GM03348 (cell line): ENCODE results near the gene ALDH1A3.

ENCODE experiments used
- DNase-seq: peaks from one replicate; pipeline ENCODE4 v3.0.0; 2012; ENCODE audit warnings: low spot score

ALDH1A3 gene

DNA sequence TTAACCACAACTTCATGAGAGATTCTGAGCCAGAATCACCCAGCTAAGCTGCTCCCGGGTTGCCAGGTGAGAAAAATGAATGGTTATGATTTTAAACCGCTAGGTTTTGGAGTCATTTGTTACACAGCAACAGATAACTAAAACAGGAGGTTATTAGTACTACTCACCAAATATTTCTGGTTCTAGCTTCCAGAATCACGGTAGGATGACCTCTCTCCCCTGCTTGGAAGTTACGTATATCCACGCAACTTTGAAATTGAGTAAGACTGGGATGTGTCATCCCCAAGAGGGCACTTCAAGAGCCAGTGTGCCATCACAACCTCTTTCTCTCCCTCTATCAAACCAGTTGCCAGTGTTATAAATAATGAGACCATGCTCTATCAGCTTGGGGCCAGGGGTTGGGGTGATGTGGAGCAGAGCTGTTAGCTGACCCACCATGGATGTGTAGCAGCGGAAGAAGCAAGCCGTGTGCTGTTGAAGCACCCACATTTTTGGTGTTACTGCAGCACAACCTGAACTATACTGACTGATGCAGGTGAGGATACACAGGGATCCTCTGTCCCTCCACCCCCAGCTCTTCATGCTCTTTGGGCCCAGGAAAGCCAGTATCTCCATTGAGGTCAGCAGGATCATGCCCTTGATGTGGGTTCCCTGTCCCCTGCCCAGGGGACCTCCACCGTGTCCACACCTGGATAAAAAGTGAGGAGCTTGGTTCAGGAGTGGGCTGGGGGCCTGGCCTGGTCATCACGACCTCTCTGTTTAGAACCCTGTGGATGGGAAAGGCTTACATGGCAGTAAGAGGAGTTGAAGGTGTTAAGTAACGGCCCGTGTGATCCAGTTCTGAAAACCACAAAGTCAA, 19.4 kb upstream of the ALDH1A3 start:
- DNase-seq = no peak

DNA sequence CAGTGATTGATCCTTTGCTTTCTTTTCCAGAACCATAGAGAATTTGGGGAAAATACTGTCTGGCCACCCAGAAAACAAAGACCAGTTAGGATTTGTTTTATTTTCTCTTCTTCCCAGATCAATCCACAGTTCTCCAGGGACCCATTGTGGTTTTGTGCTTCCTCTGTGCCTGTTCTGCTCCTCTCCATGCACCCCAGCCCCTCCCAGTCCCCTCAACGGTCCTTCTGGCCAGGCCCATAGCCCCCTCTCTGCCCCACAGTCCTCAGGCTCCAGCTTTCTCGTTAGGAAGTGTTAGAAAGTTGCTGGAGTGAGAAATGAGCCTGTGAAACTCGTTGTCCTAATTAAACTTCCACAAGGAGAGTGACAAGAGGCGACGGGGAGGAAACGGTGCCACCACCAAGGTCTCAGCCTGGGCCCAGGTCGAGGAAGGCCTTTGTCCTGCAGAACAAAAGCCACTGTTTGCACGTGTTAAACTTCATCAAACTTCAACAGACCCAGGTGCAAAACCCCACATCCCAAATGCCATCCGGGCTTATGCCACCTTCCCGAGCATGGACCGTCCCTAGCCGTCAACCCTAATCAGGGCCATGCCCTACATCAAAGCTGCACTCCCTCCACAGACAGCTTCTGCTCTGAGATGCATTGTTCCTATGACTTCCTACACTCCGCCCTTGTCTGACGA, 18.7 kb upstream of the ALDH1A3 start:
- DNase-seq = no peak

DNA sequence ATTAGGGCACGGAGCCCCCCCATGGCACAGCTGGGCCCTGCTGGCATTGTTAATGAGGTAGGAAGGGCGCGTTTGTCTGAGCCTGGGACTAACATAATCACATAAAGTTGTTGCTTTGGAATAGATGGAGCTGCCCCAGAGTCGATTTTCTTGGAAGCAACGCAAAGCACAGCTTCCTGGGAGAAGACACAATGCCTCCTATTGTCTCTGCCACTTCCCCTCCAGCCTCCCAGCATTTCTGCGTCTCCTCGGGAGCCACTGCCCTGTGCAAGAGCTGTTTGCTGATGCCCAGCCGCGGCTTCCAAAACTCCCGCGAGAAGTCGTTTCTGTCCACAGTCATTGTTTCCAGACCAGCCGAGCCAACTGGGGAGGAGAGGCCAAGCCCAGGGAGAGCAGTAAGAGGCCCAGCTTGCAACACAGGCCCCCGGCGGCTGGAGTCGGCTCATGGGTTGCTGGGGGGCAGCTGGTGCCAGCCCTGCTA, 18.1 kb upstream of the ALDH1A3 start:
- no peak for DNase-seq

DNA sequence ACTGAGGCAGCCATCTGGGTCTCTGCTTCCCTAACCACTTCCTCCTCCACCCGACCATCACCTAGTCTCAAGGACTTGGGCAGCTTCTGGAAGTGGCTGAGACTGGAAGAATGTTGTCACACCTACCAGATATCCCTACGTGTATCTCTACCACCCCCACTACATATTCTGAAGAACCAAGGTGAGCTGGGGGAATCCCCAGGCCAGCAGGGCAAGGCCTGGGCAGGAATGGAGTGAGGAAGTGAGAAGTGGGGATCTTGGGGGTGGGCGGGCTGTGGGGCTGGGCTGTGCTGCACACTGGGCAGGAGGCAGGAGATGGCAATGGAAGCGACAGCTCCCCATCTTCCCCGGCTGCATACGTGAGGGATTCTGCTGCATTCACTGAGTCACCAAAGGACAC, 17.5 kb upstream of the ALDH1A3 start:
- no peak for DNase-seq

DNA sequence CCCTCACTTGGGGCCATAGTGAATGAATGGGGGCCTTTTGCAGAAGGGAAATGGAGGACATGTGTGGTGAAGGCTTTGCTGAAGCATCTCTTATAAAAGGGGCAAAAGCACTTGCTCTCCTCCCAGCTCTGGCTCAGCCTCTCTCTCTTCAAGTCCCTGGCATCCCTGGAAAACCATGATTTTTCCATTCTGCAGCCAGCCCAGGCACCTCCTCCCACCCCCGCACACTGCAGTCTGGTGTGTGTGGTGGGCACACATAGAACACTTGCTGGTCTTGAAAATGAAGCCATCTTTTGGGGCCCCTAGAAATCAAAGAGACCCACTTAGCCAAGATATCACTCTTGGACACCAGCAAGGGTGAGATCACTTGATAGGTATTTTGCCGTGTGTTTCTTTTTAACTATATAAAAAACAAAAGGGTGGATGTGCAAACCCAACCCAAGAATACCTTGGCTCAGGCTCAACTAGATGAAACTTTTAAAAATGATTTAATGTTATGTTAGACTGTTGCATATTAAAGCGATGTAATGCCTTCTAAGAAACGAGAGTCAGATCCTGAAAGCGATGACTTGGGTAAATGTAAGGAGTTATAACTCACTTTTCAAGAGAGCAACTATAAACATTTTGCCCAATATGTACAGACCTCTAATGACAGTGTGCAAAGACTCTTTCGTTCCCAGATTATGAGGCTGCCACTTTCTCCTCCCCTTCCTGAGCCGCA, 16.4 kb upstream of the ALDH1A3 start:
- DNase-seq = peak; percentile 34

DNA sequence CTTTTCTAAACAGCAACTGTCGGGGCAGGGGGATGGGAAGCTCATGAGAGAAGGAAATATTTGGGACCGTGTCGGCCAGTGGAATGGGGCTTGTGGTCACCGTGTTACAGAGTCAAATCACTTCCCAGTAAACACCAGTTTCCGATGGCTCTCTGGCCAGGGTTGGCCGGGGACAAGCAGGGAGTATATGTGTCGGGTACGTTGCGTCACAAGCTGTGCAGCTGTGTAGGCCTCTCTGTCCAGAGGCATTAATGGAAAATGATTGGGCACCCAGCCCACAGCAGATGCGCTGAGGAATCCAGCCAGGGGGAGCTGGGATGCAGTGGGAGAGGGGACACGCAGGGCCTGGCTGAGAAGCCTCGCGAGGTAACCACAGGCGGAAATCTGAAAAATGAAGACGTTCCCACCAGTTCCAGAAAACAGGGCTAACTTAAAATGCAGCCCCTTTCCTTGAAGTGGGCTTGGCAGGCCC, 15.8 kb upstream of the ALDH1A3 start:
- DNase-seq = peak; percentile 30

DNA sequence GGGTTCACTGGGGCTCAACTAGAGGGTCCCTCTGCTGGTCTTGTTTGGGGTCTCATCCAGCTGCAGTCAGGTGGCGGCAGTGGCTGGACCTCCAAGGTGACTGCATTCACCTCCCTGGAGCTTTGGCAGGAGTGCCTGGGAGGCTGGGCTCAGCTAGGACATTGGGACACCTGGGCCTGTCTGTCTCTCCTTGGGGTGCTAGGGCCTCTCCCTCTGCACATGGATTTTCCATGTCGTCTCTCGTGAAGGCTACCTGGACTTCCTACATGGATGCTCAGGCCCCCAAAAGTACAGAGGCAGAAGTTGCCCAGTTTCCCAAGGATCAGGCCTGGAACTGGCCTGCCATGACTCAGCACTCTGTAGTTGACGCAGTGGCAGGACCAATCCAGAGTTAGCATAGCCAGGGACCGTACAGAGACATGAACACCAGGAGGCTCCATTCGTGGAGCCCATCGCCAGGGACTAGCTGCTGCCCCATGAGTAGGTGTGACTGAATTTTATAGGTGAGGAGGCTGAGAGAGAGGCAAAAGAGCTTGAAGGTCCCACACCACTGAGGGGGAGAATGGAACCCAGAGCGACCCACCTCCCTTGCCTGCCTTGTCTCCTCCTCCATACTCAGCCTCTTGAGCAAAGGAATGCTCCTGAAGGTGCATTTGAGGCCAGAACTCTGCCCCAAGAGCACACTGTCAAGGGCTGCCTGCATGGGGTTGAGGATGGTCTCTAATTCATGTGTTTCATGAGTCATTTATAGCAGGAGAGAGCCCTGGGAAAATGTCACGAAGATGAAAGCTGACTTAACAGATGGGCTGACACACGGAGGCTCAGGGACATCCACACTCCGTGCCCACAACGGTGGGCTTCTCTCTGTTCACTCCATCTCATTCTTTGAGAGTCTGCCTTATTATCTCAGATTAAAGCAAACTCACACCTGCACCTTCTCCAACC, 13.0 kb upstream of the ALDH1A3 start:
- no peak for DNase-seq

DNA sequence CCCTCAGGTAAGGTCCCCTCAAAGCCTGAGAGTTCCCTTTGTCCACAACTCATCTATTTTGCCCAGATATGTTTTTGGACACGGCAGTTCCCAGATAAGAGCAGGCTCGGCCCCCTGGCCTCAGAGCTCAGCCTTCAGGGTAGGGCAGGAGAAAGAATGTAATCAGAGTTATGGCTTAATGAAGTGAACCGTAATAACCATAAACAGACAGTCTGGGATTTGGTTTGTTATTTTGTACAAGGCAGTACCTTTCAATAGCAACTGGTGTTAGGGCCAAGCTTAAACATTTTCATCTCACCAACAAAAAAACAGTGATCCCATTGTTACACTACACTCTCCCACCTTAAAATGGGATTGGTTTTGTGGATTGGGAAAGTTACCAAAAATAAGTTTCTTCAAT, 12.2 kb upstream of the ALDH1A3 start:
- DNase-seq = no peak

DNA sequence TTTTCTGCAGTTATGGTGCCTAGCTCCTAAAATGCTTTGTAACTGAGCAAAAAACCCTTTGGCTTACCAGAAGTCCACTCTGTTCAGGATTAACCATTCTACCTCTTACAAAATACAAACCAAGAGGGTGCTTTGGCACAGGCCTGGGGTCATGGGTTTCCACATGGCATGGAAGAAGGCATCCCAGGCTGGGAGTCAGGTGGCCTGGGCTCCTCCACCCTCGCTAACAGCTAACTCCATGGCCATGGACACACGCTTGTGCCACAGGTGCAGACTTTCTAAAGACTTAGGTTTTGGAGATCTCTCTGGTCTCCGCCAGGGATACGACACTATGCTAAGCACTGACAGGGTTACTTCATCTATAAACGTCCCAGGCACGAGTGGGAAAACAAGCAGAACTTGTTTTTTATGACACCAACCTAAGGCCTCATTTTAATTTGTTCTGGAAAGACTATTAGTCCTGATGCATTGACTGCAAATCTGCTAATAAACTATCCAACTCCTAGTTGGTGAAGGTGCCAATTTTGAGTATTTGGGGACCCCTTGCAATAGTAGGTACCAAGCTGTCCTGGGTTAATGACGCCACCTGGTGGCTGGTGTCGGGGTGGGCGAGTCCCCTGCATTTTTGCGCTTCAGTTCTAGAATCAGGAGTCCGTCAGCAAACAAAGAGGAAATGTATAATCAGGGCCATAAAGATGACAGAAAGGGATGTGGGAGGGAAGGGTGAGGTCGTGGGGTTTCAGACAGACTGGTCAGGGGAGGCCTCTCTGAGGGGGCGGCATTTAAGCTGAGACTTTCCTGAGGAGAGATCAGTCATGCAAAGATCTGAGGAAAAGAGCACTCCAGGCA, 10.3 kb upstream of the ALDH1A3 start:
- no peak for DNase-seq

DNA sequence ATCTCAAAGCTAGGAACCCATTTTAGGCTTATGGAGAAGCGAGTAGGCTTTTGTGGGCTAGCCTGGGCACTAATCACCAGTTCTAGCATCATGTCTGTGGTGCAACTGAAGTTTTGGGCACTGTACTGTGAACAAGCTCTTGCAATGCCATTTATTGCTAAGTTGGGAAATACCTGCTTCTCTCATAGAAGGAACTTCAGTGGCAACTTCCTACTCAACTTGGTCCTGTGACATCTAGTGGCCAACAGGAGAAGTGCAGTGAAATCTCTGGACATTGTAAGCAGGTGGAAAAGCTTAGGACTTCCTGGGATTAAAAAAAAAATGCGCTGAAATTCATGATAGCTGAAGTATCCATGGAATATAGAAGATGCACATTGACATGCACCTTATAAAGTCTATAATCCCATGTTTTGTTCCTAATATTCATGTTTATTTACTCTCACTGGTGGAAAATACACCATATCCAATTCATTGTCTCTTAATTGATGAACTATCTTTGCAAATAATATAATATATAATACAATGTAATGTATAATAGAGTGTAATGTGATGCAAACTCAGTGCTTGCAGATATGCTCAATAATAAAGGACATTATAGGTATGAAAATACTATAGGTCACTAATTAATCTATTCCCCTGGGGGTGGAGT, 6.5 kb upstream of the ALDH1A3 start:
- peak; percentile 87 for DNase-seq

DNA sequence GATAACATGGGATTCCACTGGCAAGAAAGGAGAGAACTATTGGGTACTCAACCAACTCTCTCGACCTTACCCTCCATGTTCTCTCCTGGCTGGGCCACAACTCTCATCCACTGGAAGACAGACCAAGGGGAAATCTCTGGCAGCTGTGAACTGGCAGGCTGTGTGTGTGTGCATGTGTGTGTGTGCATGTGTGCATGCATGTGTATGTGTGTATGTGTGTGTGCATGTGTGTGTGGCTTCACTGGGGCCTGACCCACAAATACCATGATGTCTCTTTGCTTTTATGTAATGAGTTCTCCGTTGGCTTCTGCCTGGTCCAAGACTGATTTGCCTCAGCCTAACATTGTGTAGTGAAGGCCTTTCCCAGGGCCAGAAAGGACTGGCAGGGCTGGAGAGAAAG, 4.1 kb upstream of the ALDH1A3 start:
- DNase-seq = no peak

DNA sequence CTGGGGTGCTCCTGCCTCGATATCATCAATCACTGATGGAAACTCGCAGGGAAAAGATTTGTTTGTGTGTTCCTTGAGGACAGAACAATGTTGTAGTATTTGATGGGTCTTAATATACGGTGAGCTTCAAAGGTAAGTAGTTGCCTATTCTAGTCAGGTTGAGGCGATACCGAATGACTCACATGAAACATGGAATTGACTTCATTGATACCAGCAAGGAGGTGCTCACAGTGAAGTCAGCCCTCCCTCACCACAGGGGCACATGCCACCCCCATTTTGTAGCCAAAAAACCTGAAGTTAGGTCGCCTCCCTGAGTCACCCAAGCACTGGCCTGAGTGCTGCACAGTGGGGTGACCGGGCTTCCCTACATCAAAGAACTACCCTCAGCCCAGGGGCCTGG, 3.7 kb upstream of the ALDH1A3 start:
- DNase-seq = no peak

DNA sequence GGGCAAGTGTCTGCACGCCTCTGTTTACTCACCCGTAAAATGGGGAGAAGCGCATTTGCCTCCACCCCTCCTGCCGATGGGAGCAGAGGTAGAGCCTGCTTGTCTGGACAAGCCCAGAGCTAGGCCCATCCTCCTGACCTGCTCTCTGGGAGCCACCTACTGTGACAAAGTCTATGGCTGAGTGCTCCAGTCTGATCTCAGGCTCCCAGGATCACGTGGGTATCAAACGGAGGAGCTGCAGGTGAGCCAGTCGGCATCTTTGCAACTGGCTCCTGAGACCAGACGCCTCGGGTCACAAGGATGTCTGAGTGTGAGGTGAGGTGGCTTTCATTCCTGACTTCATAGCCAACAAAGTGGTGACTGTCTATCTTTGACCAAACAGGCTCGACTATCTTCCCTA, 2.1 kb upstream of the ALDH1A3 start:
- no peak for DNase-seq

DNA sequence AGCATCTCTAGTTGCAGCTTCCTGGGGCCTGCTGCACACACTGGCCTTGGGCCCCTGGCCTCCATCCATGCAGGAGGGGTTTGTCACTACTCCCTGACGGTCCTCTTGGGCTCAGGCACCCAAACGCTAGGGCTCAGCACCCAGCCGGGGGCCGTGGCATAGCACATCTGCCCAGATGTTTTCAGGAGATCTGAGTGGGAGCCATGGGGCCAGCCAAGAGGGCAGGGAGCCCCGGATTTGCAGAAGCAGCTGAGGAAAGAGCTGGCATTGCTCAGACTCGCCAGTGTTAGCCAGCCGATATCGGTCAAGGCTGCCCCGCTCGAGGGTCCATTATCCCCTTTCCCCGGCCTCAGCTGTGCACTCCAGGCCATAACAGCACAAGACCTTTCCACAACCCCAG, 1.5 kb upstream of the ALDH1A3 start:
- no peak for DNase-seq

DNA sequence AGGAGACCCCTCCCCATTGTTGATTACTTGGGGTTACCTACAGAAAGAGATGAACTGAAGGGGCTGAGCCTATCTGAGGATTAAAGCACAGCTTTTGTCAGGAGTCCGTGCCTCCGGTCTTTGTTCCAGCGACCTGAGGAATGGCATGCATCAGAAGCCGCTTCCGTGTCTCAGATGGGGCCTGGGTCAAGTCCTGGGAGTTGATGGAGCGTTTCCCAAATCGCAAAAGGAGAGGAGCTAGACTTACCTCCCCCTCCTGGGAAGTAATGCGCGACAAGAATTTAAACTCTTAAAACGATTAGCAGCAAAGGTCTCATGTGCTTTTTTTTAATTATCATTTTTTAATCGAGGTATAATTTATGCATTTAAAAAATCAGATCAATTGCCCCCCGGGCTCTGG, 983 bp upstream of the ALDH1A3 start:
- DNase-seq = no peak

DNA sequence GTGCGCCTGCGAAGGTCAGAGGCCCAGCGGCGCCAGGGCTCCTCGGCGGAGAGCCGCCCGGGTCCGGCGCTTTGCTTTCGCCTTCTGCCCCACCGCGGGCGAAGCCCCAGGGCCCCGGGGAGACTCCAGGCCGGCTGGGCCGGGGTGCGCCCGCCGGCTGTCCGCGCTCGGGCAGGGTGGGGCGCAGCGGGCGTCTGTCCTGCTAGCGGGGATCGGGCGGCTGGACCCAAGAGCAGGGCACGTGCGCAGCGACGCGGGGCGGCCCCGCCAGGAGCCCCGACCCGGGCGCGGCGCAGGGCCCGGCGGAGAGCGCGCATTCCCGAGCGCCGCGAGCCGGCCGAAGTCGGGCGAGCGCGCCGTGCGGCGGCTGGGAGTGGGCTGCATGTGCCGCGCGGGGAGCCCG, 569 bp upstream of the ALDH1A3 start:
- peak; percentile 50 for DNase-seq

DNA sequence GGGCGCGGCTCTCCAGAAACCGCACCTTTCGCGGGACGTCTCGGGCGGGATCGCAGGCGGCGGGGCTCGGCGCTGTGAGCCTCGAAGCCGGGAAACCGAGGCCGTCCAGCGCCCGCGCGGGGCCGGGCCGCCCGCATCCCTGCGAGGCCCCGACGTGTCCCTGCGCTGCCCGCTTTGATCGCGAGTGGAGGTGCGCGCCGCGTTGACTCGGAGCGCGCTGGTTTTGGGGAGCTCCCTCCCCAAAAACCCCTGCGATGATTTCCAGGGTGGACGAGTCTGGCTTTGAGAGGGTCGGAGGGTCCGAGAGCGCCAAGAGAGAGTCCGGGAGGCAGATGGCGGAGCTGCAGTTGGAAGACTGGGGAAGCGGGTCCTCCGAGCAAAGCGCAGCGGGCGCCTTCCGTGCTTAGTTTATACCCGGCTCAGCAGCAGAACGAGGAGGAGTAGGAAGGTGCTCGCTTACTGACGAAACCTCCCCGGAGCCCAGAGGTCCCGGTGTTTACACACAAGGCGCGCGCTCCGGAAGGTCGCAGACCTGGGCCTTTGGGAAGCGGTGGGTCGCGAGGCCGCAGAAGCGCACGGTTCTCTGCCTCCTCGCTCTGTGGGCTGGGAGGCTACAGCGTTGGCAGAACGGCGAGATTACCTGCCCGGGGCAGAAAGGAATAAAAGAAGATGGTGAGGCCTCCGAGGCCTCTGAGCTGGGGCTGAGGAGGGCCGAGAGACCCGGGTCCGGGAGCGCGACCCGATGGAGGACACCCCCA, 687 bp downstream of the ALDH1A3 start:
- DNase-seq = peak; percentile 39

DNA sequence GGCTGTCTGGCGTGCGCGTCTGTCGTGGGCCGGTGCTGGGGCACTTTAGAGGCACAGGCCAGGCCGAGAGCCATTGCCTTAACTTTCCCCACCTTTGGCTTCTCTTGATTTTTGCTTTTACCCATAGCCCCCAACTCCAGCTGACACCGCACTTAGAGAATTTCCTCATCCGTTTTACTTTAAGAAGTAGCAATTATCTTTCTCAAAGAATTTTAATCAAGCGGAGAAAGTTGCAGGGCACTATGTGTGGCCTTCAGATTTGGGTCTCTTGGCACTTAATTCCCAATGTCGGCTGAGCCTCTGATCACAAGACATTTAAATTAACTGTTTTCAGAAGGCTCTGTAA, 1.2 kb downstream of the ALDH1A3 start:
- no peak for DNase-seq

DNA sequence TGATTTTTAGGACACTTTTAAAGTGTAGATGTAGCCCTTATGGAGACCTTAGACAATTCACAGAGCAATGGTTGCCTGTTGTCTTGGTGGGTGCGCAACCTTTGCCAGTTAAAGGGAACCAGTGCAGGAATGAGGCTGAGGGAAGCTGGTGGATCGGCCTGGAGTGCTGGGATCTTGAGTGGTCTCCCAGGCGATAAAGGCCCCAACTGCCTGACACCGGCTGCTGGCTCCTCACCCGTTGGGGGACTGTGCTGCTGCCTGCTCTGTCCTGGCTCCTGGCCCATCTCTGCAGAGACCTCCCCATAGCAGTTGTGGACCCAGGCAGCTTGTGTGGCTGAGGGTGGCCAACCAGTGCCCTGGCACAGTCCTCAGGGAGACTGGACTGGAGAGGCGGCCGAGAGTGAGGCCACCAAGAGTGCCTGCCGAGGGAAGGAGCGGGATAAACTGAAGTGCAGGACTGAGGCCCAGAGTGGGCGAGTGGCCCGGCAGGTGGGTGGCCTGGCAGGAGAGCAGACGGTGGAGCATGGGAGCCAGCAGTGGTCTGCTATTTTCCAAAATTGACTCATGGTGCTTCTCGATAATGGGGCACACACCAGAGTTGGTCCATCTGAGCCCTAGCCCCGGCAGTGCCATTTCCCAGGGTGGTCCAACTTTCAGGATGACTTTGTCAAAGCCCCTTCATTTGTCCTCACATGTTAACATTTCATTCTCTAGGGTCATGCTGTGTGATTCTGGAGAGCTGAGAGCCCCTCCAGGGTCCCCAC, 2.1 kb downstream of the ALDH1A3 start:
- DNase-seq = no peak
